Left renal pelvis (tissue), 4 donors: Measurements from ENCODE around the gene NEURL1B. TPM values are rescaled to one million over a fixed set of nuclear protein-coding genes. Genes with fewer than 3 reads are reported as not detected.

Source experiments
- DNase-seq, 4 donors: peaks; one replicate each; pipeline ENCODE4 v3.0.0-alpha.2; 2013; ENCODE audit warnings: low read depth in 4 of 4, low spot score in 3 of 4
- polyA plus RNA-seq, 4 donors: library from polyadenylated mRNA; unstranded; fragments of 120-200 nt; gene quantifications; one replicate each; pipeline ENCODE4 v1.2.1, GENCODE V29; 2013; ENCODE audit not compliant: insufficient read length in 4 of 4

NEURL1B gene
- polyA plus RNA-seq, 4 donors: 14.8 to 16.1 (median 15.4) TPM

DNA sequence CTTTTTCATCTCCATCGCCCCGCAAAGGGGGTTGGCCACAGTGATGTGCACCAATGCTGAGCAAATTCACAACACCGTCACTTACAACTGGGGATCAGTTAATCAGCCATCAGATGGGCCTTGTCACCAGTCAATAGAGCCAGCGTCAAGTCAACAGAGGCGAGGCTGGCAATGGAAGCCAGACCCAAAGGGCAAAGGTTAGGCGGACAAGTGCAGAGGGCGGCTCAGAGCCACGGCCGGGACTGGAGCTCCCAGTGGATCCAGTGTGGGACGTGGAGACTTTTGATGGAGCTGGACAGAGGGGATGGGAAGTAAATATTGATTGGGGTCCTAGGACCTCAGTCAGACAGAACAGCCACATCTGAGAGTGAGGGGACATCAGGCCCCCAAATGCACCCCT lies 84.2 kb downstream of the NEURL1B start:
- DNase-seq: no peak

DNA sequence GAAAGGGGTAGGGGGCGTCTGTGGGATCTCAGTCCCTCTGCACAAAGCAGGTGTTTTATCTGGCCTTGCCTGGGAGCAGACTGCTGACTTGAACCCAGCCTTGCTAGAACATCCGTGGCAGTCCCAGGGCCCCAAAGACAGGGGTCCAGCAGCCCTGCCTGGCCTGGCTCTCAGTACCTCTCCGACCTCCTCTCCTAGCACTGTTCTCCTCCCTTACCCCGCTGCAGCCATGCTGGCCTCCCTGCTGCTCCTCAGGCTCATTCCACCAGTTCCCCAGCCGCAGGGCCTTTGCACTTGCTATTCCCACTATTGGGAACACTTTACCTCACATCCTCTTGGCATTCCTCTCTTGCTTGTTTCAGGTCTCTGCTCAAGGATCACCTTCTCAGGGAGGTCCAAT lies 84.7 kb downstream of the NEURL1B start:
- DNase-seq: no peak

DNA sequence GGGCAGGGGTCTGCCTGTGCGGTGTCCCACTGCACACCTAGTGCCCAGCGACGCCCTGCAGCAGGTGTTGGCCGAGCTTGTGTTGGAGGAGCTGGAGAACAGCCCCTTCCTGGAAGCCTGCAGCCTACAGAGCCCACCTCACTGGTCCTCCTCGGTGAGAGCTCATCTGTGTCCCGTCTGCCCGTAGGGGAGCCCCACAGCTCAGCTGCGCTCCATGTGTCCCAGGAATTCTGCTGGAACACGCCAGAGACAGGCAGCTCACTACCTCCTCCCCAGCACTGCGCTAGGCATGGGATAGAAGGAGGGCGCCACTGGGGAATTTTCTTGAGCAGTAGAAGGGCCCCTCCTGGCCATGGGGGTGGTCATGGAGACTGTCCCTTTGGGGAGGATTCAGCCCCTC lies 85.9 kb downstream of the NEURL1B start:
- DNase-seq: no peak

DNA sequence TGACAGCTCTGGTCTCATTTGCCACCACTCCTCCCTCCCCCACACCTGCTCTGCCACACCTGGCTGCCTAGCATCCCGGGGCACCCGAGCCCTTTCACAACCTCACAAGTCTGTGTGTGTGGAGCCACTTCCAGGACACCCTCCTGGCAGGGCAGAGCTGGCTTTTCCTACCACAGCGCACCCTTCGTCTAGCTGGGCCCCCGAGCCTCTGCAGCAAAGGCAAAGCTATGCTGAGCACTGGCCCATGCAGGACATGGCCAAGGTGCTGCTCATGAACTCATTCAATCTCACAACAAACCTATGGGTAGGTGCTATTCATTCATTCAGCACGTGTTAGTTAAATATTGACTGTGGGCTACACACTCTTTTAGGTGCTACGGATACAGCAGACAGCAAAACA lies 86.5 kb downstream of the NEURL1B start:
- no peak for DNase-seq

DNA sequence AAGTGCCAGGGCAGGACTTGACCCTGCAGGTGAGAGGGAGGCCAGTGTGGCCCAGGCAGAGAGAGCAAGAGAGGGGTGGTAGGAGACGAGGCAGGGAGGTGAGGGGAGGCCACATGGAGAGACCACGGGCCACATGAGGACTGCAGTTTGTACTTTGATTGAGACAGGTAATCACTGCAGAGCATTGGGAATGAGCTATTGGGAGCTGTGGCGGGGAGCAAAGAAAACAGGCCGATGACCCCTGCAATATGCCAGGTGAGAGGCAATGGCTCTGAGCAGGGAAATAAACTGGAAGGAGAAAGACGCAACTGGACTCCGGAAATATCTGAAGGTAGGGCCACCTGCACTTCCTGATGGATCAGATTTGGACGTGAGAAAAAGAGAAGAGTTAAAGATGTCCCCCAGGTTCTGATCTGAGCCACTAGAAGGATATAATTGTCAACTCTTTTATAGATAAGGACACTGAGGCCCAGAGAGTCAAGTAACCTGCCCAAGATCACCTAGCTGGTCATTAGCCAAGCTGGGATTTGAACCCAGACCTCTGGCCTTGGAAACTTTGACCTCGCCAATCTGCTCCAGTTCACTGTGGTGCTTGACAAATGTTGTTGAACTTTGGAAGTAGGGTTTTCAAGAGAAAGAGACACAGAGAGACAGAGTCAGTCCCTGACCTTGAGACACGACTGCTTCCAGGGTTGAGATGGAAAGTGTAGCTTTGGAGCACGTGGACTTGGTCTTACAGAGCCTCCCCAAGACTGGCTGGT lies 87.6 kb downstream of the NEURL1B start:
- no peak for DNase-seq

DNA sequence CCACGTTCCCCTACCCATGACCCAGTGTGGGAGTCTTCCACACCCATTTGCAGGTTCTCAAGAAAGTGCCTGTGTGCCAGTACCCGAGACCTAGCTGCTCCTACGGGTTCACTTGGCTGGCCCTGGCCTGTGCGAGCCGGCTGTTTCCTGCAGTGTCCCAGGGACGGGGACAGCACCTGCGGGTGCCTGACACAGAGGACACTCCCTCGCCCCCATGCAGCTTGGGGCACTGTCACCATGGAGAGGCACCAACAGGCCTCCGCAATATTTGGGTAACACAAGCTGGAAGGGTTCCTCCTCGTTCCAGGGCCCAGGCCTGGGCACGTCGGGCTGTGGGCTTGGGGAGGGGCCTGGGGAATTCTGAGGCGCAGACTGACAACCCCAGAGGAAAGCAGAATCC lies 88.5 kb downstream of the NEURL1B start:
- no peak for DNase-seq

DNA sequence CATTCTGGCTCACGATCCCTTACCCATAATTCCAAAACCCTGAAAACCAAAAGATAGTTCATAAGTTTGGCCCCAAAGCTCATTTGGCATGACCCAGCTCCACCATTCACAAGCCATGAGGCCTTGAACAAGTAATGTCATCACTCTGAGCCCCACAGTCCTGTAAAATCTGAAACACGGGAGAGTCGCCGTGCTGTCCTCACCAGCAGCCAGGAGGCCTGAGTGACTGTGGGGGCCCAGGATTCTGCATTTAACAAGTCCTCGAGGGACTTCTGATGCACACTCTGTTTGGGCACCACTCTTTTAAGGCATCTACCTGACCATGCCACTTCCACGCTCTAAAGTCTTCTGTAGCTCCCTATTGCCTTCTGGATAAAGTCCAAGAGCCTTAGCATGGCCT lies 89.2 kb downstream of the NEURL1B start:
- no peak for DNase-seq

DNA sequence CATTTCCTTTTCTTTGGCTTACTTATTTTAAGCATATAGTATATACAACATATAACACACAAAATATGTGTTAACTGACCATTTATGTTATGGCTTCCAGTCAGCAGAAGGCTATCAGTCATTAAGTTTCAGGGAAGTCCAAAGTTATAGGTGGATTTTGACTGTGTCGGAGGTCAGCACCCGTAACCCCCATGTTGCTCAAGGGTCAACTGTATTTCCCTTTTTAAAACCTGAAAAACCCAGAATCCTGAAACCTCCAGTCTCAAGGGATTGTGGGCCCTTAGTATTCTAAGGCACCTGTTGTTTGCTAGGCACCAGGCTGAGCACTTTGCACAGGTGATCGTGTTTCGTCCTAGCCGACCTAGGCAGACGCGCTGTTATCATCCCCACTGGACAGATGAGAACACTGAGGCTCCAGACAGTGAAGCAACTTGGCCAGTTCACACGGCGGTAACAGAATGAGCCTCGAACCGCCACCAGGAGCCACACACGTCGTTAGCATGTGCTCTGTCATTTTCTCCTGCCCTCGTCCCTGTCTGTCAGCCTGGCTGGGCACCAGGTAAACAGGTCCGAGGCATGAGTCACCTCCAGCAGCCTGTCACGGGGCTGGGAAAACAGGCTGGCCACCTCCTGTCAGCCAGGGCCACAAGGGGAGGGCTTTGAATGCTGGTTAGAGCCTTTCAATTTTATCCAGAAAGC lies 90.1 kb downstream of the NEURL1B start:
- DNase-seq: no peak

DNA sequence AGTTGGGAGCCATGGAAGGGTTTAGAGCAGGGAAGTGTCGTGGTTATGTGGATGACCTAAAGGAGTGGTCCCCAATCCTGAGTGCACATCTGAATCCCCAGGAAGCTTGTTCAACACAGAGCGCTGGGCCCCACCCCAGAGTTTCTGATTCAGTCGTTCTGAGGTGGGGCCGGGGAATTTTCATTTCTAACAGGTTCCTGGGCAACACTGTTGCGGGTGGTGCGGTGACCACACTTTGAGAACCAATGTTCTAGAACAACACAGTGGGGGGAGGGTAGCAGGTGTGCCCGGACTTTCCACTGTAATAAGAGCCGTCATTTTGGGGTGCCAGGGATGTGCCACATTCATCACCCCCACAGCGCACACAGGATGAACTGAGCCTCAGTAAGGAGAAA lies 90.6 kb downstream of the NEURL1B start:
- DNase-seq: no peak

DNA sequence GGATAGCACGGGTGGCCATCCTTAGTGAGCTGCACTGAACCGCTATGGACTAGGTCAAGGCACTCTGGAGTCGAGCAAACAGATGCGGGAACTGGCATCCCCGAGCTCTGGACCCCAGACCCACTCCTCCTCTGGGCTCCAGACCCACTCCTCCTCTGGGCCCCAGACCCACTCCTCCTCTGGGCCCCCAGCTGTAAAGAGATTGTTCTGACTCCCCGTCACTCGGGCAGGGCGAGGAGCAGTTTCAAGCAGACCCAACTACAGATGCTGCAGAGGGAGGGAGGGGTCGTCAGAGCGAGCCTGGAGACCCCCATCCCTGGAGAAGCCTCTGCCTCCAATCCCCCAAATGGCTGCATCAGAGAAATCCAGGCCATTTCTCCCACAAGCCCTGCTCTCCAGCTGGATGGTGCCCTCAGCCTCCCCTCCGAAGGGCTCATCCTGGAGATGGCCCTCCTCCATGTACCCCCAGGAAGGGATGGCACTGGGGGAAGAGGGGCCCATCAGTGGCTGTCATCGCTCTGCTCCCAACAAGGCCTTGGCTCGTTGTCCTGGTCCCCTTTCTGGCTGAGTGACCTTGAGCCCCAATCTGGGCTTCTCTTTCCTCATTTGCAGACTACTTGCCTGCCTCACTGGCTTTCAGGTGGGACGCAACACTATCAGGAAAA lies 91.3 kb downstream of the NEURL1B start:
- DNase-seq: no peak

DNA sequence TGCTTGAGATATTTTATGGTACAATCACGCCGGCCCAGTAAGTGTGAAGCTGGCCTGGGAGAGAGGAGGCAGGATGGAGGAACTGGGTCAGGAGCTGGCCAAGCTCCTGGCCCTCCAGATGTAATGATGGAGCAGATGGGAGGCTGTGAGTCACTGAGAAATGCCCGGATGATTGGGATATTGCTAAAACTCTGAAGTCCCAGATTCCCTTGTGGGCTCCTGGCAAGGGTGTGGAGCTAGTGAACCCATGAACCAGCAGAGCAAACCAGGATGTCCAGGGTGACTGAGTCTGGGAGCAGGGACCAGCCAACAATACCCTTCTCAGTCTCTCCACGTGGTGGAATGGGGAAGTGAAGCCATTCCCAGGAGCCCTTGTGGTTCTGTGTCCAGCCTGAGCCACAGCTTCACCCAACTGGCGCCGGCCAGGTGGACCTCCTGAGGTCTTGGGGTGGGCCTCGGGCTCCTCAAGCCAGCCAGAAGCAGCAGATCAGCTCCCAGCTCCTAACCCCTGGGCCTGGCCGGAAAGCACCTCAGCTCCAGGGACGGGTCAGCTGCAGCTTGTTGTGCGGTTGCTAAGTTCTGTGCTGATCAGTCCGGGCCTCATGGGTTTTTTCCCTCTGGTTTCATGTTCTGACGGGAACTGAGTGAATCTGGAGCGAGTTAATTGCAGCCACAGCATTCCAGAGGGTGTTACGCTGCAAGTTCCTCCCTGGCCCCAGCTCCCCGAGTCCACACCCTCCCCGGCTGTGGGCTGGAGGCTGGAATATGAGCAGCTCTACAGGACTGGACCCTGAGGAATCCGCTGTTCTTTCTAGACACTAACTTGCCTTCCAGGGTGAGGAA lies 92.3 kb downstream of the NEURL1B start:
- DNase-seq: peak in 1 of 4 donors; percentile 57

DNA sequence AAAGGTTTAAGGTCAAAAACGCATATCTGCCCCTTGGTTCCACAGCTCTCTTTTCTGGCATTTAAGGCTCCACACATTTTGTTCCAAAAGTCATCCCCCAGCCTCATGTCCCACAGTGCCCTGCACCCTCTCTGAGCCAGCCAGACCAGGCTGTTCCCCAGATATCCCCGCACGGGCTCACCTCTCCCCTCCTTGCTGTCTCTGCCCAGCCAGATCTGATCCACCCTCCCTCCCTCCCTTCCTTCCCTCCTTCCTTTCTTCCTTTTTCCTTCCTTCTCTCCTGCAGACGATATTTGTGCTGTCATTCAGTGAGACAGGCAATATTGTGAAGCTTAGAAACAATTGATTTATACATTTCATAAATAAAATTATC lies 92.9 kb downstream of the NEURL1B start:
- no peak for DNase-seq

DNA sequence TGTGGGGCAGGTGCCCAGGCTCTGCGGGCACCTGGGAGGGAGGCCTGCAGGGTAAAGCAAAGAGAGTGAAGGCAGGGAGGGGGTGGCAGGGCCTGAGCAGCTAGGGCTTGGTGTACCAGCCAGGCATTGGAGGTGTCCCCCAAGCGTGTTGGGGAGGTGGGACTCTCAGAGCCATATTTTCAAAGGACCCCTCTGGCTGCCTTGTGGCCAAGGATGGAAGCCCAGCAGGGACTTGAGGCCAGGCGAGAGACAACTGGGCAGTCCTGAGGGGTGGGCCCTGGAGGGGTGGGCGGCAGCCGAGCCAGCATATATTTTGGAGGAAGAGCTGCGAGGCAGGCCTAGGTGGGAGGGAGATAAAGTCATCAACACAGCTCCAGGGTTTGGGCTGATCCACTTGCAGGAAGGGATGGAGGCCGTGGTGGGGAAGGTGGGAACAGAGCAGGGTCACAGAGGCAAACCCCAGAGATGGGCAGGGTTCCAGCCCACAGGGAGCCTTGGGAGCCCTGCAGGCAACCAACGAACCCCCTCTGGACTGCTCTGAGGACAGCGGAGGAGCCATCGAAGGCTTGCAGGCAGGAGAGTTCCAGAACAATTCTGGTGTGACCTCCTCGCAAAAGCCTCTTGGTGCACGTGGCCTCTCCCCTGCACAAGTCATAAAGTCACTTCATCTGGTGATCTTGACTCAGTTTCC lies 94.2 kb downstream of the NEURL1B start:
- DNase-seq: no peak

DNA sequence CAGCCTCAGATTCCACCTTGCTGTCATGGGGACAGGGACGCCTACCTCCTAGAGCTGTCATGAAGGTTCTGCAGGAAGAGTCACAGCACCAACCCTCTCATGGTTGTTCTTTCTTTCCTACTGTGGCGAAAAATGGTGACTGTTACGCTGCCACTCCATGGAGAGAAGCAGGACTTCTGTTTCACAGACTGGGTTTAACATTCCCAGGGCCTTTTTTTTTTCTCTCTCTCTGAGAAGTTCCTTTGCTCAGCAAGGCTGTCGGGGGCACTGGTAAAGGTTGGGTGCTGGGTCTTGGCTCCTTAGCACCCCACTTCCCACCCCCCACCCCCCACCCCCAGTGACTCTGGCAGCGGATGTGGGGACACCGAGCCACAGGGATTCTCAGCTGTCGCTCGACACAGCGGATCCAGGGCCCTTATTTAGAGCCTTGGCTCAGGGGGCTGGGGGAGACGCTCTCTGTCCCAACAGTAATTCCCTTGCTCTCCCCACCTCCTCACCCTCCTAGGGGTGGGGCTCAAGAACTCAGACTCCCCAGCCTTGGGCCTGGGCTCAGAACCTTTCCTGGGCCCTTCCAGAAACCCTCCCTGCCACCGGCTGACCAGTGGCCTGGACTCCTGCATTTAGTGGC lies 95.6 kb downstream of the NEURL1B start:
- DNase-seq: no peak

DNA sequence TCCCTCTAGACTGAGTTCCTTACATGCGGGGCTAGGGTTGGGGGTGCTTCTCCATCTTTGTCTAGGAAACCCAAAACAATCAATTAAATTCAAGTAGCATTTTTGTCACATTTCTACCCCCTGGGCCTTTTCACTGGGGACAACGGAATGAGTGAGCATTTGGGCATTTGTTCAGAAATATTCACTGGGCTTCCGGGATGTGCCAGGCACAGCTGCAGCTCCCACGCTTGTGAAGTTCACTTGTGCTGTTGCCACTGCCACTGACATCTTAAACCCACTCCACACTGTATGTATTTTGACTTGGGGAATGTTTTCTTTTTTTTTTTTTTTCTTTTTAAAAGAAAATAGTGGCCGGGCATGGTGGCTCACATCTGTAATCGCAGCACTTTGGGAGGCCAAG lies 98.3 kb downstream of the NEURL1B start:
- no peak for DNase-seq

DNA sequence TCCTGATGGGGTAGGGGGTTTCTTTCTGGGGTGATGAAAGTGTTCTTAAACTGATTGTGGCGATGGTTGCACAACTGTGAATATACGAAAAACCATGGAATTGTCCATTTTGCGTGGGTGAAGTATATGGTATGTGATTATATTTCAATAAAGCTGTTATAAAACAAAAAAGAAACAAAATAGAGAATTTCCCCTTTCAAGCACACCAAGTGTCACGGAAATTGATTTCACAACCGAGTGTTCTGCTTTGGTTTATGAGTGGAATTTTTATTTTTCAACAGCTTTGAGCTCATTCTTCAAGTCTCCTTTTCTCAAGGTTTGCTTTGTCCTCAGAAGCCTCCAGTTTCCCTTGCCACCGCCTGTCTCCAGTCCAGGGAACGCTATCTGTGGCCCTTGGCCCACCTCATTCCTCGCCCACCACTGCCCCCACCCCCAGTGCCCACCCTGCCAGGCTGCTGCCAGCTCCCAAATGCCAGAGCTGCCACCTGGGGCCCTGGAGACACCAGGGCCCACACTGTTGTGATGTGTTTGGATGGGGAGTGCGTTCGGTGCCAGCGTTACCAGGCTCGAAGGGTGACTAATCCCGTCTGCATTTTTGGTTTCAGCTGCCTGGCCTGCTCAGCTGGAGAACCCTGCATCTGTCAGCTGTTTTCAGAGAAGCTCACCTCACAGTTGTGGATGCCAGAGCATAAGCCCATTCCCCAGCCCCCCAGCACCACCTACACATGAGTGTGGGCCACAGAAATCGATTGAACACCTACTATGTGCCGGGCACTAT lies 99.6 kb downstream of the NEURL1B start:
- no peak for DNase-seq
